ENCODE measurements around the gene IL17RD. TPM values are rescaled to one million over a fixed set of nuclear protein-coding genes. Genes with fewer than 3 reads are reported as not detected.
A peak's percentile ranks its signal among the peaks of the same experiment; 100 is the strongest.

The IL17RD gene
- total and polyA plus RNA-seq, 10 of the 15 experiments (the other 5 are each of a cell fraction or from before 2014, with no cell fraction given) = 0.01 to 0.08 (median 0.04) TPM; not detected in 3

- TF ChIP-seq PBX3 (IDR thresholded peaks at IDR 0.05; ENCODE audit: insufficient replicate concordance, low read depth, low read length) (no peak), NRF1 (conservative IDR thresholded peaks at IDR 0.05; ENCODE audit: low read depth, low read length) (no peak), BCL11A (IDR thresholded peaks at IDR 0.05; ENCODE audit: low read depth, low read length) (no peak)
Observed at GRCh38 chr3:57170946-57171345, 5.8 kb upstream of the IL17RD start (continued).

GRCh38 chr3:57169872-57170623, 4.9 kb upstream of the IL17RD start:
- POLR2A ChIA-PET = interaction anchor here (0.6 to 1.0 kb wide), 2 partner anchors 58 to 655 kb away, joined by 3 read pairs; no protein-coding TSS in a partner anchor
- SMC1A ChIA-PET (ENCODE audit: uncharacterized antibody, unreplicated experiment) = interaction anchor here (1.0 to 3.0 kb wide), 14 partner anchors 9 to 683 kb away, joined by 3 to 16 read pairs (median 4); no protein-coding TSS in a partner anchor
- ATAC-seq (peak; percentile 91), FAIRE-seq (peak; percentile 97), DNase-seq (ENCODE audit: low read depth, low spot score) (no peak)
- 4% methylated on average over 40 of the region's 40 CpGs for WGBS (ENCODE audit: insufficient coverage, insufficient replicate concordance, low lambda C conversion rate, missing lambda C conversion rate)
- Histone ChIP-seq H3K9me3 (replicated peaks; ENCODE audit: control insufficient read depth, insufficient read depth, low read length) (no peaks in the 10 kb centered on the region), H3K36me3 (ENCODE audit: control insufficient read depth in 2 of 2, insufficient read depth in 2 of 2, low read length in 1 of 2) (no peaks in the 10 kb centered on the region), H2AFZ (ENCODE audit: control insufficient read depth, low read depth, low read length) (peak overlapping the region; percentile 97), H3K4me2 (ENCODE audit: control insufficient read depth, insufficient read depth) (peak overlapping the region; percentile 99), H3K9ac (ENCODE audit: control insufficient read depth, insufficient read depth, low read length) (peak overlapping the region; percentile 59), H3K27me3 (replicated peaks in 1 of 2; ENCODE audit: control insufficient read depth in 2 of 2, insufficient read depth in 2 of 2, low read length in 1 of 2) (peaks cover 0 to 4% of the 10 kb centered on the region in 2 experiments; a peak in 2 of 4 replicates), H4K20me1 (ENCODE audit: control insufficient read depth, insufficient read depth) (no peaks in the 10 kb centered on the region), H3K4me3 (peak overlapping the region; percentile 75), H3K27ac (ENCODE audit: control insufficient read depth, insufficient read depth) (no peak overlapping the region; the same call in 1 of the 2 replicates), H3K4me1 (ENCODE audit: control insufficient read depth, insufficient read depth, low read length) (0 out of 2 replicates have a peak, but pooled peaks cover 4% of the 10 kb centered on the region), H3K79me2 (ENCODE audit: control insufficient read depth, insufficient read depth, low read length) (no peaks in the 10 kb centered on the region)
- in situ Hi-C loops (cut with MboI) (no loop called here), intact Hi-C loops (cut with micrococcal nuclease; ENCODE audit: unreplicated experiment) (loop anchor here (2.0 to 10.0 kb wide), 4 partner anchors 69 to 395 kb away; no protein-coding TSS in a partner anchor)
- BruUV-seq (replicated peaks) = no TSS peak
- CTCF ChIA-PET = interaction anchor here (0.5 to 3.4 kb wide), 39 partner anchors 9 to 742 kb away, joined by 3 to 23 read pairs (median 4); partner anchors contain the start of gene APPL1
- RAD21 ChIA-PET (ENCODE audit: unreplicated experiment) = interaction anchor here (0.7 to 2.6 kb wide), 12 partner anchors 9 to 227 kb away, joined by 3 to 8 read pairs (median 4); partner anchors contain the start of gene APPL1
- TF ChIP-seq RELB (IDR thresholded peaks at IDR 0.05; ENCODE audit: low read depth) (peak; percentile 90), IKZF2 (IDR thresholded peaks at IDR 0.05) (peak; percentile 98), EED (IDR thresholded peaks at IDR 0.05; ENCODE audit: low read depth) (peak; percentile 97), SMARCA5 (IDR thresholded peaks at IDR 0.05) (peak; percentile 70; the same call in 1 of the 2 replicates), CTCF (IDR thresholded peaks at IDR 0.05 in 2 of 3, conservative IDR thresholded peaks at IDR 0.05 in 1 of 3; ENCODE audit: control insufficient read depth in 2 of 3, extremely low read depth in 1 of 3, insufficient read depth in 1 of 3, low read depth in 3 of 3, low read length in 3 of 3) (peak; percentile 78 to 88 (median 84)), IKZF1 (conservative IDR thresholded peaks at IDR 0.05) (peak; percentile 100), ZNF24 (IDR thresholded peaks at IDR 0.05) (0 out of 2 replicates have a peak, but pooled peaks have one; percentile 30), RAD21 (IDR thresholded peaks at IDR 0.05; ENCODE audit: insufficient read depth, low read depth, low read length) (peak; percentile 79), BCLAF1 (IDR thresholded peaks at IDR 0.05) (no peak)

All from GM12878 (cell line).